ENCODE data around the gene PIK3R6. TPM values are rescaled to one million over a fixed set of nuclear protein-coding genes. Genes with fewer than 3 reads are reported as not detected.

Gene PIK3R6
- total RNA-seq, 2 donors from 2014 or later = 0.66 TPM; not detected in 1

DNA sequence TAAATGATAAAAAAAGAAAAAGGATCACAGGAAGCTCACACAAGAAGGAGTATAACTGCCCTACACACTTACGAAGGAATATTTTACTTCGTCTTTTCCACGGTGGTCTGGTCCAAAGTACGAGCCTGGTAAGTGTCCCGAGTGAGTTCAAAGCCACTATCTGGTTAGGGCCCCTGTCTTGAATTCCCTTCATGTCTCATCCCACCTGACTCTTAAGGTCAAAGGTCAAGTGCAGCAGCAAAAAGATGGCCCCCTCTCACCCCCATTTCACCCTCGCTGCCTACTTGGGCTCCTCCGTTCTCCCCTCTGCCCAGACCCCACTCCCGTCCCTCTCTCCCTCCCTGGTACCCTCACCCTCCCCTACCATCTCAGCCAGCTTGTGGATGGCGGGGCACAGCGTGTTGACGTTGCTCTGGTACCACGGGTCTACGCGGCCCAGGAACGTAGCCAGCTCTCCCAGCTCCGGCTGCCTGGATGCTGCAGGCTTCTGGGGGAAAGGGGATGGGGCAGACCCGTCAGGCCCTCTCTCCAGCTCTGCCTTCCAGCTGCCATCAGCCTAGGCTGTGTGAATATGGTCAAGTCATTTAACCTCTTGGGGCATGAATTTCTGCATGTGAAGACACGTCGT is 40.6 kb downstream of the PIK3R6 start:
- no peaks in the 10 kb centered on the region for H3K27me3 ChIP-seq
- ATAC-seq (no peak), DNase-seq (no peak)
- no peaks in the 10 kb centered on the region for H3K4me1 ChIP-seq
- TF ChIP-seq CTCF (IDR thresholded peaks at IDR 0.05) (no peak), POLR2A (IDR thresholded peaks at IDR 0.05) (no peak)
- no peak overlapping the region for H3K4me3 ChIP-seq
- WGBS, 2 donors = 71 to 75% methylated on average over 19 of the region's 19 CpGs
- no peaks in the 10 kb centered on the region for H3K9me3 ChIP-seq
- intact Hi-C loops (cut with DNase I) = no loop called here
- no peak overlapping the region for H3K27ac ChIP-seq
- no peaks in the 10 kb centered on the region for H3K36me3 ChIP-seq (replicated peaks in 1 of 2; ENCODE audit: insufficient read depth in 1 of 2, low read depth in 2 of 2)

DNA sequence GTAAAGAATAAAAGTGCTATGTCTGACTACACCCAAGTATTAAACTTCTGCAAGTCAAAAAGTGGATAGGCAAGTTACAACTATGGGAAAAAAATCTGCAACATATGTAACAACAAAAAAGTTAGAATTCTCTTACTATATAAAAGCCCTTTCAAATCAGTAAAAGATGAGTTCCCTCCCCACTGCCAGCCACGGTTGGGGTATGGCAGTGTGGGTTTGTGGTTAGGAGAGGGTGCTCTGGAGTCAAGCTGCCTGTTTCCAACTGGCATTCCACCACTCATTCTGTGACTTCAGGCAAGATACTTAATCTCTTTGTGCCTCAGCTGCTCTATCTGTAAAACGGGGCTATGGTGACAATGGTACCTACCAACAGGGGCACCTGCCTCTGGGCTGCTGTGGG is 41.7 kb downstream of the PIK3R6 start:
- intact Hi-C loops (cut with DNase I) = no loop called here
- TF ChIP-seq CTCF (IDR thresholded peaks at IDR 0.05) = no peak
- no peak for TF ChIP-seq POLR2A (IDR thresholded peaks at IDR 0.05)
- Histone ChIP-seq H3K4me3 (no peak overlapping the region), H3K4me1 (no peaks in the 10 kb centered on the region), H3K27me3 (no peaks in the 10 kb centered on the region), H3K9me3 (no peaks in the 10 kb centered on the region), H3K36me3 (replicated peaks in 1 of 2; ENCODE audit: insufficient read depth in 1 of 2, low read depth in 2 of 2) (no peaks in the 10 kb centered on the region), H3K27ac (no peak overlapping the region)
- WGBS, 2 donors = 31 to 38% methylated on average over 2 of the region's 2 CpGs
- DNase-seq (no peak), ATAC-seq (no peak)

DNA sequence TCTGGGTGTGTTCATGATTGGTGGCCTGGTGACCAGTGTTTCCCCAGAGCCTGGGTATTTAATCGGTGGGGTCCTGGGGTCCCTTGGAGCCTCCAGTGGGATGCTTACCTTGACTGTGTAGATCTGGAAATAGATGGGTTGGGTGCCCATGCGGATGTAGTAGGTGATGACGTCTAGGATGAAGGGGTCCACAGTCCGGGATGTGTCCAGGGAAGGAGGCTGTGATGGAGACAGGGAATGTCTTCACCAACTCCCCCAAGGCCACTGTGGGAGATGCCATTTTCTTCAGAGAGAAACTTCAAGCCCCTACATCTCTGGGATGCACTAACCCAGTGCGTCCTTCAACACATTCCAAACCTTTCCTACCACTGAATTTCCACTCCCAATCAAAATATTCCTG is 44.2 kb downstream of the PIK3R6 start:
- Histone ChIP-seq H3K4me1 (no peaks in the 10 kb centered on the region), H3K9me3 (no peaks in the 10 kb centered on the region), H3K36me3 (replicated peaks in 1 of 2; ENCODE audit: insufficient read depth in 1 of 2, low read depth in 2 of 2) (no peaks in the 10 kb centered on the region), H3K27ac (no peak overlapping the region), H3K27me3 (no peaks in the 10 kb centered on the region), H3K4me3 (no peak overlapping the region)
- intact Hi-C loops (cut with DNase I) = no loop called here
- WGBS, 2 donors = 77 to 83% methylated on average over 5 of the region's 5 CpGs
- no peak for DNase-seq
- TF ChIP-seq CTCF (IDR thresholded peaks at IDR 0.05) = no peak
- no peak for TF ChIP-seq POLR2A (IDR thresholded peaks at IDR 0.05)
- ATAC-seq = no peak

DNA sequence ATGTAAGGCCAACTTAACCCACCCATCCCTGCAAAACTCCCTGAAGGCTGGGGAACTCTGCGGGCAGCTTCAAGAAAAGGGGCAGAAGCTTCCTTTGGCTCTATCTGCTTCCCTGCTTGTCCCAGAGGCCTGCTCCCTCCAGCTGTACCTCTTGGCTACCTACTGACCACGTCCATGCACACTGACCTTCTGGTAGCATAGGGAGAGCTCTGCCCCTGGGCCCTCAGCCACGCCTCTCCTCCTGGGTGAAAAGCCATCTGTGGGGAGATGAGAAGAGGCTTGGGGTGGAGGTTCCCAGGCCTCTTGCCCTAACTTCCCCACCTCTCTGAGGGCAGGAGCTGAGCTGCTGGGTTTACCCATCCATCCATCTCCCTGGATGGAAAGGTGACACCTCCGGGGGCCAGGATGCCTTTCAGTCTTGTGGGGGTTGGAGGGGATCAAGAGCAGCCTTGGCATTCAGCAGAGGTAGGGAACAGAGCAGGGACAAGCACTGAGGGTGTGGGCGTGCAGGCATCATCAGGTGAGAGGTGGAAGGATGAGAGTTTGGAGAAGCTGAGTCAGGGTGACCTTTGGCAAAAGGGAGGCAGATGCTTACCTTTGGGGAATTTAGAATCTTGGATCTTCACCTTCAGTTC is 45.0 kb downstream of the PIK3R6 start:
- intact Hi-C loops (cut with DNase I) = no loop called here
- ATAC-seq (no peak), DNase-seq (no peak)
- no peak overlapping the region for H3K27ac ChIP-seq
- TF ChIP-seq POLR2A (IDR thresholded peaks at IDR 0.05) (no peak), CTCF (IDR thresholded peaks at IDR 0.05) (no peak)
- H3K4me3 ChIP-seq = no peak overlapping the region
- H3K27me3 ChIP-seq = no peaks in the 10 kb centered on the region
- WGBS, 2 donors = 71 to 73% methylated on average over 5 of the region's 5 CpGs
- H3K36me3 ChIP-seq (replicated peaks in 1 of 2; ENCODE audit: insufficient read depth in 1 of 2, low read depth in 2 of 2) = no peaks in the 10 kb centered on the region
- H3K4me1 ChIP-seq = no peaks in the 10 kb centered on the region
- no peaks in the 10 kb centered on the region for H3K9me3 ChIP-seq
